Retinal pigment epithelial cell (primary cell): Measurements from ENCODE around the gene SCRN3.

Experiments
- DNase-seq: peaks from one replicate; pipeline ENCODE4 v3.0.0-alpha.2; 2010; ENCODE audit warnings: low read depth
- H3K4me3 ChIP-seq: 2 replicates; pipeline ENCODE4 v1.5.1; 2011; ENCODE audit warnings: mild to moderate bottlenecking, low read length, control low read depth, moderate library complexity
- CTCF ChIP-seq: conservative IDR thresholded peaks from 2 replicates; pipeline ENCODE4 v1.5.1; 2011; ENCODE audit warnings: low read depth, low read length, control low read depth, inconsistent platforms

SCRN3 gene

GRCh38 chr2:174412256-174412655 is 16.7 kb downstream of the SCRN3 start:
- DNase-seq = no peak
- no peak overlapping the region for H3K4me3 ChIP-seq
- TF ChIP-seq CTCF = no peak

- DNase-seq = no peak
- no peak overlapping the region for H3K4me3 ChIP-seq
- no peak for TF ChIP-seq CTCF
Measured at GRCh38 chr2:174428214-174428613, 32.7 kb downstream of the SCRN3 start.

GRCh38 chr2:174430066-174430465 is 34.5 kb downstream of the SCRN3 start:
- H3K4me3 ChIP-seq = no peak overlapping the region
- no peak for TF ChIP-seq CTCF
- DNase-seq = no peak

GRCh38 chr2:174431902-174432301 is 36.4 kb downstream of the SCRN3 start:
- TF ChIP-seq CTCF = no peak
- DNase-seq = no peak
- H3K4me3 ChIP-seq = no peak overlapping the region

- no peak overlapping the region for H3K4me3 ChIP-seq
- DNase-seq = no peak
- no peak for TF ChIP-seq CTCF
Measured at GRCh38 chr2:174436351-174436750, 40.8 kb downstream of the SCRN3 start.

GRCh38 chr2:174438146-174438886 is 42.8 kb downstream of the SCRN3 start:
- H3K4me3 ChIP-seq = no peak overlapping the region

More at GRCh38 chr2:174438146-174438886, 42.8 kb downstream of the SCRN3 start:
- DNase-seq = no peak
- no peak for TF ChIP-seq CTCF
